HG03457 (cell line): ENCODE measurements around the gene BRD3.

ENCODE experiments used
- ATAC-seq: cut with Tn5 transposase; IDR thresholded peaks from one replicate; pipeline ENCODE4 v1.9.1; 2021; ENCODE audit warnings: moderate number of reproducible peaks; ENCODE audit not compliant: unreplicated experiment

Gene BRD3

DNA sequence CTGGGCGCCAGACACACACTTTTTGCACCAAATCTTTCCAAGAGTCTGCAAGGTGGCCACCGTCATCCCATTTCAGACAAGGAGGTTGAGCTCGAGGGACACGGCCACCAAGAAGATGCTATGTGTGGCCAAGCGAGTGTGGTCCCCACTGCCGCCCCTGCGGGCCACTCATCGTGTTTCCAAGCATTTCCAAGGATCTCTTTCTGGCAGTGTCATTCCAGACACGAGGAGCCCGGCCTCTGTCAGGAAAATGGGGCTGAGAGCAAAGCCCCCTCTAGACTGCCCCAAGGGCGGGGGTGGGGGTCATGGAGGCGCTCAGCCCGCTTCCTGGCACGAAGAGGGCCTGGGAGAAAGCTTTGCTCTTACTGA lies 86.3 kb downstream of the BRD3 start:
- ATAC-seq = no peak

DNA sequence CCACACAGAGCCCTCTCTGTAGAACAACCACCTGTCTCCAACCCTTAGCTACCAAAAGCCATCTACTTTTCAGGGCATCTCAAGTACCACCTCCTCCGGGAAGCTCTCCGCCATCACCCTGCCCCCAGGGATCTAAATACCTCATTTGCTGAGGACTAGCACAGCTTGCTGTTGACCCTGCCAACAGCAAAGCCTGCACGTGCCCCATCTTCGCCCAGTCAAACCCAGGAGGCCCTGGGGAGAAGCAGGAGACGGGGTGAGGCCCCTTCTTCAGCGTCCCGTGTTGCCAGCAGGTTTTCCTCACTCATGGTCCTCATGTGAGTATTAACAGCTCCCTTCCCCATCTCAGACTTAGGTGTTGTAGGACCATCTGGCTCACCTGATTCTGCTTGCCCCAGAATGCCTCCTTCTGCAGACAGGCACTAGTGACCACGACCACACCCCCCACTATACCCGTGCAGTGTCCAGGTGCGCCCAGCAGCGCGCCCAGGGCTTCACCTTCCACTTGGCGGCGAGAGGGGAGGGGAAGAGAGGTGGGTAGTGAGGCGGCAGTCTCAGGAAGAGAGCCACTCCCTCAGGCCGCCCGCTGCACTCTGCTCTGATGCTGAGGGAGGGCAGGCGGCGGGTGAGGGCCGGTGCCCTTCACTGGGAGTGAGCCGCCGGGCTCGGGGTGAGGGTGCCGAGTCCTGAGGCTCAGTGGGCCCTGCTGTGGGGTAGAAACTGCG lies 86.8 kb downstream of the BRD3 start:
- no peak for ATAC-seq
